GF-D8 (cell line): ENCODE measurements around the gene PPP1R1B.
A peak's percentile ranks its signal among the peaks of the same experiment; 100 is the strongest.

Experiments
- DNase-seq: peaks from one replicate; lab custom pipeline; 2025; lab: John Stamatoyannopoulos, UW

Gene PPP1R1B

DNA sequence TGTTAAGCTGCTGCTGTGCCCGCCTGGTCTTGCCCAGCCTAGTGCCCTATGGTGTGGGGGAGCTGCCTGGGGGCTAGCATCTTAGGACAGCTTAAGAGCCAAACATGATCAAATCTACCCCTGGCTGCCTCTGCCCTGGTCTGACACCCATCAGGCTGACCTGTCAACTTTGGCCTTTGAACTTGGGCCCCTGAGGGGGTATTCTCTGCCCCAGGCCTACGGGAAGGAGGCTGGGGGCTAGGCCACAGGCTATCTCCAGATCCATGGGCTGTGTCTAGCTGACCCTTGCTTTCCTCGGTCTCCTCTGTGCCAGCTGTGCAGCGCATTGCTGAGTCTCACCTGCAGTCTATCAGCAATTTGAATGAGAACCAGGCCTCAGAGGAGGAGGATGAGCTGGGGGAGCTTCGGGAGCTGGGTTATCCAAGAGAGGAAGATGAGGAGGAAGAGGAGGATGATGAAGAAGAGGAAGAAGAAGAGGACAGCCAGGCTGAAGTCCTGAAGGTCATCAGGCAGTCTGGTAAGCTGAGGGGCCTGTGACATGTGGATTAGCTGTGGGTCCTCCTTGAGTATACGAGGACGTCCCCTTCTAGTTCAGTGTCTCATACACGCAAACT, 6.9 kb downstream of the PPP1R1B start:
- DNase-seq: no peak

DNA sequence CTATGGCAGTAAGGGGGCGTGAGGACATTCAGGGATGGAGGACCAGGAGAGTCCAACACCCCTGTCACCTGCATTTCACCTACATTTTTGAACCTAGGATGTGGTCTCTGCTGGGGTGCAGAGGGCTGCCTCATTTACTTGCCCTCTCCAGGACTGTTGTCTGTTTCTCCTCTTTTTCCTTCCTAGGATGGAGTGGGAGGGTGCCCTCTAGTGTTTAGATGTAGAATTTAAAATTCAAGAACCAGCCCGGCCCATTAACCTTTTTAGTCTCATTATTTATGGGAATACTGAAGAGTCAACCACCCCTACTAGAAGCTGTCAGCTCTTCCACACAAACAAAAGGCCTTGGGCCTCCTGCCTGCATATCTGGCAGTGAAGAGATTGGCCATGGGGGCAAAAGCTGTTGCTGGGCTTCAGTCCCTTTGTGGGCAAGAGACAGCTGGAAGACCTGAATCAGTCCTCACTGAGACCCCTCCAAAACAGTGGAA, 7.7 kb downstream of the PPP1R1B start:
- DNase-seq: no peak

DNA sequence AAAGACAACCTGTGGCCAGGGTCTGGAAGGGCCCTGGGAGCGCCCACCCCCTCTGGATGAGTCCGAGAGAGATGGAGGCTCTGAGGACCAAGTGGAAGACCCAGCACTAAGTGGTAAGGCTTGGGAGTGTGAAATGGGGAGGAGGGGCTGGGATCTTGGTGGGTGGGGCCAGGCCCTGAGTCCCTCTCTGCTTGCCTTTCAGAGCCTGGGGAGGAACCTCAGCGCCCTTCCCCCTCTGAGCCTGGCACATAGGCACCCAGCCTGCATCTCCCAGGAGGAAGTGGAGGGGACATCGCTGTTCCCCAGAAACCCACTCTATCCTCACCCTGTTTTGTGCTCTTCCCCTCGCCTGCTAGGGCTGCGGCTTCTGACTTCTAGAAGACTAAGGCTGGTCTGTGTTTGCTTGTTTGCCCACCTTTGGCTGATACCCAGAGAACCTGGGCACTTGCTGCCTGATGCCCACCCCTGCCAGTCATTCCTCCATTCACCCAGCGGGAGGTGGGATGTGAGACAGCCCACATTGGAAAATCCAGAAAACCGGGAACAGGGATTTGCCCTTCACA, 8.9 kb downstream of the PPP1R1B start:
- no peak for DNase-seq

DNA sequence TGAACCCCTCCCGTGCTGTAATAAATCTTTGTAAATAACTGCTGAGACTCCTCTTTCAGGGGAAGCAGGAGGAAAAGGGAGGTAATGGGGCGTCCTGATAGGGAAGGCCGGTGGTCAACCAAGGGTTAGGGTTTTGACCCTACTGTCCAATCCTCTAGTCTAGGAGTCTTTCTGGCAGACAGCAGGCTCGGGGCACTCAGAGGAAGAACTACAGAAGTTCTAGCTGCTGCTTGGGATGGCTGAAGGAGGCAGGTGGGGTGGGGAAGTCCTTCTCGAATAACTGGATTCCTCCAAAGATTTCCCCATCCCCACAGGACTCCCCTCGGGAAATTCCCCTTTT, 9.8 kb downstream of the PPP1R1B start:
- no peak for DNase-seq

DNA sequence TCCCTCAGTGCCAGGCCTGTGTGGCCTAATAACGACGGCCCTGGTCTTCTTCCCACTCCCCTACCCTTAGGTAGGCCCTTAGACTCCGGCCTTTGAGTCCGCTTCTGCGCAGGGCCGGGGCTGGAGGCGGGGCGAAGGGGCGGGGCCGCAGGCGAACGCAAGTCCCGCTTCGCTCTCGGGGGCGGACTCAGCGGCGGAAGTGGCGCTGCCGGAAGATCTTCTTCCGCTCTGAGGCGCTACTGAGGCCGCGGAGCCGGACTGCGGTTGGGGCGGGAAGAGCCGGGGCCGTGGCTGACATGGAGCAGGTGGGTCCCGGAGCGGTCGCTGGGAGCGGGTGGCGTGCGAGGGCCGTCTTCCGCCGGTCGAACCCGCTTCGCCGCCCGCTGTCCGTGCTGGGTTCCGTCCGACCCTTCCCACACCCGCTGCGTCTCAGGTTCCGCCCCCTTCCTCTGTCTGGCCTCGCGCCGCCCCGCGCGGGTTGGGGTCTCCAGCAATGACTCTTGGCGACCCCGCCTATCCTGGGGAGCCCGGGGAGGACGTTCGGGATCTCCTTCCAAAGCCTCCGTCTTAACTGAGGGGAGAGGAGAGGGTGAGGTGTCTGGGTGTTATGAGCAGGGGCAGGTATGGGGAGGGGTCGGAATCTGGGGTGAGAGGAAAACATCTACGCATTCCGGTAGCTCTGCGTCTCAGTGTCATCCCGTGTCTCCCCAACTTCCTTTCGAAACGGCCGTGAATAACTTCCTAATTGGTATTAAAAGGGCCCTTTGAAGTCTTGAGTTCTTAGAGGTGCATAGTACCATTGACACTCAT, 10.4 kb downstream of the PPP1R1B start, which contains the start of gene STARD3:
STARD3 (plus strand) TSS at position 218 of the 810 bp plus-strand sequence. CDS start 16,388 bp downstream, outside the sequence.
- peak; percentile 67 for DNase-seq

DNA sequence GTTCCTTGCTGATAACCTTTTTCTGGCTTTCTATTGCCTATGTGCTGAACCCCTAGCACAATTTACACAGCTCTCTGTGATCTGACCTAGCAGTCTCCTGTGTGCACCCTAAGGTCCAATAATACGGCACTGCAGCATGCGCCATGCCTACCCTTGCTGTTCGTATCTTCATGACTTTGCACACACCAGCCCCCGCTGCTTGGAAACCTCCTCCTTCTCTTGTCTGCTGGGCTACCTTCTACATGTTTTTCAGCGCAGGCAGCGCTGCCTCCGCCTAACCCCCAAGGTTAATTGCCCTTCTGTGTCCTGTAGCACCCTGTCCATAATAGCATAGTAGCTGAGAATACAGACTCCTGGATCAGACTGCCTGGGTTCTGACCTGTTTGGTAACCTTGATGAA, 11.6 kb downstream of the PPP1R1B start:
- no peak for DNase-seq

DNA sequence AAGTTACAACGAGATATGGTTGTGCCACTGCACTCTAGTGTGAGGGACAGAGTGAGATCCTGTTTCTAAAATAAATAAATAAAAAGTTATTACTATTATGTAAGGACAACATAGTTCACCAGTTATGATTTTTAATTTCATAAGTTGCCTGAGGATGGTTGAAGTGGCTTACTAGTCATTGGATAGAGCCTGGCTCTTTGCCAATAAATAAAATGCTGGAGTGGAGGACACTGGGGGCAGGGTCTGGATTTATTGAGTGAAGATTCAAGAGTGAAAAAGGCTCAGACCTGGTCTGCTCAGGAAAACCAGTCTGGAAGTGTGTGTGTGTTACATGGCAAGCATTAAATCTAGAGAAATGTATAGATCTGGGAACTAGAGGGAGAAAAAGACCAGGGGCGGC, 12.3 kb downstream of the PPP1R1B start:
- DNase-seq: no peak

DNA sequence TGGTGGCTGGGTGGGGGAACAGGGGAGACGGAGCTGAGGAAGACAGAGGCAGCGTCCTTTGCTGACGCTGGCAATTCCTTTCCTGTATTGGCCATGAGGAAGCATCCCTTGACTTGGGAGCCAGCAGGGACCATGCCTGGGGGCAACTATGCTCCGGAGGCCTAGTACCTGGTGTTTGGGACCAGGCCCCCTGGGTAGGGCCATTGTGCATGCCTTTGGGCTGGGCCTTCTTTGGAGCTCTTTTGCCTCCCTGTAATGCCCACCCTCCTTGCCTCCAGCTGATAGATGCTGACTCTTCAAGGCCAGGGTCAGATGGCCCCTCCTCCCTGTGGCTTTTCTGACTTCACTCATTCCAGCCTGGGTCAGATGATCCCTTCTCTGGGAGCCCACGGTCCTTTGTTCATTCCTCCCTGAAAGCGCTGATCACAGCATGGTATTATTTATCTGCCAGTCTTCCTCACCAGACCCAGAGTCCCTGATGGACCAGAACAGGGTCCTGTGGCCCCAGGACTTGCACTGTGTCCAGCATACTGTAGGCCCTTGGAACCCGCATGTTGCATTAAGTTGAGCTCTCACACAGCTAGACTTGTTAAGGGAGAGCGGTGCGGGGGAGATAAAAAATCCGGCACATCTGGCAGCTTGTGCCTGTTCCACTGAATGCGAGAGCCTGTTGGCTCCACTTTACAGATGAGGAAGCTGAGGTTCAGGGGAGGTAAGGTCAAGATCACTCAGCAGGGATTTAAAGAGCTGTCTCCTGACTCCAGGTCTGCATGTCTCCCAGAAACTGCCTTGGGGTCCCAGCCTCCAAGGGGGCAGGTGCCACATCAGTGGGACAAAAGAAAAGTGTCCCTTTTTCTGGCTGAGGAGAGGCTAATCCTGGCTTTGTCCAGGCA, 13.1 kb downstream of the PPP1R1B start:
- DNase-seq: no peak

DNA sequence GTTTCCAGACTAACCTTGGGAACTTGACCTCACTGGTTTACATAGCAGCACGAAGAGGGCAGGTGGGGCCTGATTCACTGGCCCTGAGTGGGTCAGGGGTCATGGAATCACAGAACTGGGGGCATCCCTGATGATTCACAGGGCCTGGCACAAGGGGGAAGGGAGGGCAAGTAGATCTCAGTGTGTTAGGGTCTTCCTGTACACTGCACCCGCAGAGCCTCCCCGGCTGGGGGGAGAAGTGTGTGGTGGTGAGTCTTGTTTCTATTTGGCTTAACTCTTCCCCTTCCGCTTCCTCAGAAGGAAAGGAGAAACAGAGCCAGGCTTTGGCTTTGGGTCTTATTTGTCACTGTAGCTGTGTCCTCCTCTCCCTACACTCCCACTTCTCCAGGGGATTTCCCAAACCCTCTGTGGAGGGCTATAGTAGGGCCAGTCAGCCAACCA, 13.9 kb downstream of the PPP1R1B start:
- no peak for DNase-seq

DNA sequence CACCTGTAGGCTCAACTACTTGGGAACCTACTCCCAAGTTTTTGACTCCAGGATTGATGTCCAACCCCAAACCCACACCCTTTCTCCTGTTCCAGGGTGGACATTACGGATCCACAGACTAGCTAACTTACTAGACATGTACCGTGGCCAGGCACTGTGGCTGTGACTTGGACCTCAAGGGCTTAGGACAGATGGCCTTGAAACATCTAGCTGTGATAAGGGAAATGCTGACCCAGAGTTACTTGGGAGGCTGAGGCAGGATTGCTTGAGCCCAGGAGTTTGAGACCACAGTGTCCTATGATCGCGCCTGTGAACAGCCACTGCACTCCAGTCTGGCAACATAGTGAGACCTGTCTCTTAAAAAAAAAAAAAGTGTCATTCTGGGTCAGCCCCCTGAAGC, 14.3 kb downstream of the PPP1R1B start:
- no peak for DNase-seq

DNA sequence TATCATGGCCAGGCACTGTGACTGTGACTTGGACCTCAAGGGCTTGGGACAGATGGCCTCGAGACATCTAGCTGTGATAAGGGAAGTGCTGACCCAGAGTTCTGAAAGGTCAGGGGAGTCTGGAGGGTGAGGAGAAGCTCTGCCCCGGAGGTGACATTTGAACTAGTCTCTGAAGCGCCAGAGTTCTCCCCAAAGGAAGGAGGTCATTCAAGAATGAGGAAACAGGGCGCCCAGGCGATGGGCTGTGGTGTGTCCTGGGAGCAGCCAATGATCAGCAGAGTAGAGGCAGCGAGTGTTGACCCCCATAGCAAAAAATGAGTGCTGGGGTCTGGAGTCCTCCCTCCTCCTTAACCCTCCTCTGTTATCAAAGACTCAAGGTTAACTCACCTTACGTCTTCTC, 15.1 kb downstream of the PPP1R1B start:
- DNase-seq: no peak

DNA sequence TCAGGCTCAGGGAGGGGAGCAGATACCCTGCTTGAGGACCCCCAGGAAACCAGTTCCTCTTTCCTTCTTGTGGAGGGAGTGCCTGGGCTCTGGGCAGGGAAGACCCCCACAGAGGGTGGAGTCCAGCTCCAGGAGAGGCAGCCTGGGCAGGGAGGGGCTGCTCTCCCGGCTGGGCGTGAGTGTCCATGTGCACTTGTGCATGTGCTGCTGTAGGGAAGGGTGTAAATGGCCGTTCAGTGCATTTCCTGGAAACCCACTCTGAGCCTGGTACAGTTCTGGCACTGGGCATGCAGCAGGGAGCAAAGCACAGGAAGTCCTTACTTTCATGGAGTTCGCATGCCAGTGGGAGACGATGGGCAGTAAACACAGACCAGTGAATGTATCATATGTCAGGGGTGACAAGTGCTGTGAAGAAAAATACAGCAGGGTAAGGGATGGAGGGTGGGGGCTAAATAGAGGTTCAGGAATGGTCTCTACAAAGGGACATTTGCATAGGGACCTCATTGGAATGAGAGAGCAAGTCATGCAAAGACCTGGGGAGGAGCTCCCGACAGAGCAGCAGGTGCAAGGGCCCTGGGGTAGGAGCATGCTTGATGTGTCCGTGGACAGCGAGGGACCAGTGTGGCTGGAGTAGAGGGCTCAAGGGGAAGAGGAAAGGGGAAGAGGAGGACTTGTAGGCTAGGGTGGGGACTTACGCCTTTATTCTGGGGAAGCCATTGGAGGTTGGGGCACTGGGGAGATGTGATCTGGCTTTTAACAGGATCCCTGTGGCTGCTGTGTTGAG, 15.7 kb downstream of the PPP1R1B start:
- DNase-seq: no peak

DNA sequence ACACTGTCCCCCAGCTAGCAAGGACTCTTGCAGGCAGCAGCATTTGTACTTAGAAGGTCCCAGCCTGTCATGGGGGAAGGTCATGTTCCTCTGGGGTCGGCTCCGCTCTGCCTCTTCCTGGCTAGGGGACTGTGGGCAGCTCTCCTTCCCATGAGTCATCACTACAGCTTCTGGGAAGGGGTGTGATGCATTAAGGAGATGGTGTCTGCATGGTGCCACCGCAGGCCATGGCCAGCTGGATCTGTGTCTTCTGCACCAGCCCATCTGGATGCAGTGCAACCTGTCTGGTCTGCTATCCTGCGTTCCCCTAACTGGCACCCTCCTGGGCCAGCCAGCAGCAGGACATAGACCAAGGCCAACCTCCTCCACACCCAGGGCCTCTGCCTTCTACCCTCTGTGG, 16.5 kb downstream of the PPP1R1B start:
- DNase-seq: no peak

DNA sequence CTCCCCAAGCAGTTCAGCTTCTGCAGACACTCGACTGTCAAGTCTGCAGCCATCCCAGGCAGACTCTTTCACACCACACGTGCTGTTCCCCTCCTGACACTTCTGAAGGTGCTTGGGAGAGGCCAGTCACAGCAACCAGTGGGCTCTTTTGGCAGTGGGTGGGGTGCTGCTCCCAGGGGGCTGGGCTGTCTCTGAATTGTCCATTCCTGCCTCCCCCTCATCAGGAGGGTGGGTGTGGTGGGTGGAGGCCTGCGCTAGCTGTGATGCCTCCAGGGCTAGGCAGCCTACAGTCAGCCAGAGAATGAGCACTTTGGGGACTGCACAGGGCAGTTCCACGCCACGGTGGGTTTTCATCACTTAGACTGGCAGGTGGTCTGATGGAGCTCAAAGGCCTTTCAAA, 20.5 kb downstream of the PPP1R1B start:
- no peak for DNase-seq

DNA sequence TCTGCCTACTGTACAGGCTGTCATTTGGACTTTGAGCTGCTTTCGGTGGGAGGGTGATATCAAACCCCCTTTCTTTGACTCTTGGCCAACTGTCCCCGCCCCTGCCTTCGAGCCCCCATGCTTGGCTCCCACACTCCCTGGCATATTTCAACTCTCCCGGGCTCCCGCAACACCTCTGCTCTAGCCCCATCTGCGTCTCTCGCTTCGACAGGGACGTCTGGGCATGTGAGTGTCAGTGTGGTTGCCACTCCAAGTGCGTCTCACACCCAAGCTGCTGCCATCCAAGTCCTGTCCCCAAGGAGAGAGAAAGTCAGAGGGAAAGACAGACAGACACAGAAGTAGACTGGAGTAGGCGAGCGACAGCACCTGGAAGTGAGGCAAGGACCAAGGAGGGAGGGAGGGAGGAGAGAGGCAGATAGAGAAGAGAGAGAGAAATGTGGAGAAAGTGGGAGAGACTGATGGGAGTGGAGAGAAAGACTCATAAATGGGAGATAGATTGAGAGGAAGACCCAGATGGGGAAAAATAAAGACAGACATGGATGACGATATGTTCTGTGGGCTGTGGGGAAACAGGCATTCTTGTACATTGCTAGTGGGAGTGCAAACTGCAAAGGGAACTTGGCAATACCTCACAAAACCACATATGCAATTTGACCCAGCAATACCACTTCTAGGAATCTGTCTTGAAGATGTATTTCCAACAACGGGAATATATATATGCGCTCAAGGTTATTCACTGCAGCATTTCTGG, 22.0 kb downstream of the PPP1R1B start:
- peak; percentile 53 for DNase-seq

DNA sequence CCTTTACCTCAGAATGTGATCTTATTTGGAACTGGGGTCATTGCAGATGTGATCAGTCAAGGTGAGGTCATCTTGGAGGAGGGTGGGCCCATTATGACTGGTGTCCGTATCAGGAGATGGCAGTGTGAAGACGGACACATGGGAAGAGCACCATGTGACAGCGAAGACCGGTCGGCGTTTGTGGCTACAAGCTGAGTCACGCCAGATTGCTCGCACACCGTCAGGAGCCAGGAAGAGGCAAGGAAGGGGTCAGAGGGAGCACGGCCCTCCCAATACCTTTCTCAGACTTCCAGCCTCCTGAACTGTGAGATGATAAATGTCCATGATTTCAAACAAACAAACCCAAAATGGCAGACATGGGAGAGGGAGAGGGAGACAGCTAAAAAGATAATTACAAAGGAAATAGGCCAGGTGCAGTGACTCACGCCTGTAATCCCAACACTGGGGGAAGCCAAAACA, 23.4 kb downstream of the PPP1R1B start:
- DNase-seq: no peak

DNA sequence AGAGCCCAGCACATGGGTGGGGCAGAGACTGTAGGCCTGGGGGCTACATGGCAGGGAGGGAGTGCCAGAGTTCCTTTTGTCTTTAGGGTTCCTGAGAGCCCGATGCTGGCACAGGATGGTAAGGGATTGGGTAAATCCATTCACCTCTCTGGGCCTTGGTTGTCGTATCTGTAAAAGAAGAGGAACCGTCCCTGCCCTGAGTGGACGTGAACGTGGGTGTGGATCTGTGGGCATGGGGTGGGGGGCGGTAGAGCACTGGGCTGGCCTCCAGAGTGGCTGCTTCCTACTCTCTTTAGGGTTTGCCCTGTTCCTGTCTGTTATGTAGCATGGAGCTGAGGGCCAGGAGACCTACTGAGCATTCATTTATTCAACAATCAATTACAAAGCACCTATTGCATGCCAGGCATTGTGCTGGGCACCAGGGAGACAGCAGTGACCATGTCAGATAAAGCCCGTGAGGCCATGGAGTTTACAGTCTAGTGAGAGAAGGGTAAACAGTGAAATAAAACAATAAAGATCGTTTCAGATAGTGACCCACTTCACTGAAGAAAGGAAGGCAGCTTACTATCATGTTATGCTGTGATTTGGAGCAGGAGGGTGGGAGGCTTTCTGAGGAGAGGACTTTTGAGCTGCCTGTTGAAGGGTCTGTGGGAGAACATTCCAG, 25.3 kb downstream of the PPP1R1B start:
- DNase-seq: no peak

DNA sequence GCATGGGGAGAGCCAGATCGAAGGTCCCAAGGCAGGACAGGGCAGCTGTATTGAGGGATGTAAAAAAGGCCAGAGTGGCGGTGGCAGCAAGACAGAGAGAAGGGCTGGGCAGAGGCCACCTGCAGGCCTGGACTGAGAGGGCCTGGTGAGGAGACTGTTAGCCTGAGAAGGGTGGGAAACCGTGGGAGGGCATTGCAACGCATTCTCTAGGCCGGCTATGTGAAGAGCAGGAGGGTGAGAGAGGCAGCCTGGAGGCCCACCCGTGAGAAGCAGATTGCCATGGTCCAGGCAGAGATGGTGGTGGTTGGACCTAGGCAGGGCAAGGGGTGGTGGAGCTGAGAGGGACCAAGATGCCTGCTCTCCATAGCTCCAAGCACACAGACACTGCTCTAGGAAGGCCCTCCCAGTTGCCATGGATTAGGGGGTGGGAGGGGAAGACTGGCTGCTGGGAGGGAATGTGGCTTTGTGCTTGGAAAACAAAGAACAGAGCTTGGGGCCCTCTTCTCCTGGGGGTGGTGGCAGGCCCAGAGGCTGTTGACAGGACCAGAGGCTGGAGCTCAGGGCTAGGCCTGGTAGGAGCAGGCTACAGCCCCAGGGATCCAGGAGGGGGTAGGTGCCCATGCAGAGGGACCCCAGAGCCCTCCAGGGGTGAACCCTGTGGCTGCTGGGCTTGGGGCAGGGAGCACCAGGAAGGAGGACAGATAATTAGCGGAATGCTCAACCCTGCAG, 26.0 kb downstream of the PPP1R1B start:
- no peak for DNase-seq

DNA sequence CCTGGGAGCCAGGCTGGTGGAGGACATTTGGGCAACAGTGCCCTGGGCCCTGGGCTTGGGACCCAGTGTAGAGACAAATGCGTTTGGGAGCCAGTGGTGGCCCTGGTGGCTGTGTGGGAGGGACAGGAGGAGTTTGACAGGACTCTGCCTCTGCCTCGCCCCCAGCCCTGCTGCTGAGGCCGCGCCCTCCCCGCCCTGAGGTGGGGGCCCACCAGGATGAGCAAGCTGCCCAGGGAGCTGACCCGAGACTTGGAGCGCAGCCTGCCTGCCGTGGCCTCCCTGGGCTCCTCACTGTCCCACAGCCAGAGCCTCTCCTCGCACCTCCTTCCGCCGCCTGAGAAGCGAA, 26.5 kb downstream of the PPP1R1B start:
- no peak for DNase-seq
